ENCODE results near the gene LAMC2.
"Not testable (repeated sequence)": the region's sequence is repeated elsewhere in the genome, so short reads cannot be mapped to it uniquely, and the experiment has no call there.

LAMC2 gene

GRCh38 chr1:183267646-183268431, 81.8 kb downstream of the LAMC2 start:
- DNase-seq: peak; percentile 92

GRCh38 chr1:183270541-183271141, 84.6 kb downstream of the LAMC2 start:
- peak; percentile 97 for DNase-seq

- peak; percentile 97 for DNase-seq
These were observed 86.4 kb downstream of the LAMC2 start for GRCh38 chr1:183272390-183272848.

GRCh38 chr1:183273300-183273699, 87.2 kb downstream of the LAMC2 start:
- peak; percentile 58 for DNase-seq

- not testable (repeated sequence) for DNase-seq
These were observed 87.9 kb downstream of the LAMC2 start for GRCh38 chr1:183273984-183274383.

GRCh38 chr1:183274836-183275235, 88.8 kb downstream of the LAMC2 start:
- no peak for DNase-seq

DNA sequence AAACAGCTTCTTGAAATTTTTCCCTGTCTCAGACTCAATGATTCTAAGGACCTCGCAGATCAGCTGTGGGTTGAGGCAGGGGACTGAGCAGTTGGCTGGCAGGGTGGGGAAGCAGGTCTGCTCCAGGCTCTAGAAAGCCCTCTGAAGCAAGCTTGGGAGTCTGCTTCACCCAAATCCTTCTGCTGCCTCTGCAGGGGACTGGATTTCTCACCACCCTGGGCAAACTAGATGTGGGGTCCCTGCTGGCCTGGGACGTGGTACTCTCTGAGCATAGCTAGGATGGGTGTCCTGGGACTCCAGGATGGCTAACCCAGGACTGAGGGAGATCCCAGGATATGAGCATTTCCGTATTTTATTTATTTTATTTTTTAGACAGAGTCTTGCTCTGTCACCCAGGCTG, 89.3 kb downstream of the LAMC2 start:
- no peak for DNase-seq

- no peak for DNase-seq
These were observed 90.5 kb downstream of the LAMC2 start for GRCh38 chr1:183276386-183277080.

GRCh38 chr1:183277821-183278738, 92.0 kb downstream of the LAMC2 start:
- peak; percentile 90 for DNase-seq

- peak; percentile 93 for DNase-seq
These were observed 92.9 kb downstream of the LAMC2 start for GRCh38 chr1:183278739-183279591.

GRCh38 chr1:183279835-183280234, 93.8 kb downstream of the LAMC2 start:
- DNase-seq: peak; percentile 67

- peak; percentile 69 for DNase-seq
These were observed 95.0 kb downstream of the LAMC2 start for GRCh38 chr1:183281039-183281438.

DNA sequence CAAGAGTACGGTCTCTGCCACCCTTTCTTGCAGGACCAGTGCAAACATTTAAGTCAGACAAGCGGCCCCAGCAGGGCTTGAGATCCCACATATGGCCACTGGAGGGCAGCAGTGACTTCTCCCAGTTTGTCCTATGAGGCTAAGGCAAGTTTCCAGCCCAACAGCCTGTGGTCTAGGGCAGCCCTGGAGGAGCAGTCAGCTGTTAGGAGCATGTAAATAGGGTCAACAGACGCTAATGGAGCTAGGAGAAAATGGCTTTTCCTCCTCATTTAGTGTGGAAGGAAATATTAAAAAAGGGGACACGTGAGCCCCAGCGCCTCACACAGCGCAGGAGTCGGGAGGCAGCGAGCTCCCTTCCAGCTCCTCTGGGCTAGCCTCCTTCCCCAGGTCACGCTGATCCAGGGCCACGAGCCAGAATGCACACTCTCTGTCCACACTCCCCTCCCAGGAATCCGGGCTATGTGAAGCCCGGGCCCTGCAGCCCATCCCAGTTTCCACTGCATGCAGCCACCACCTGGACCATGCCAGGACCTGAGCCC, 95.6 kb downstream of the LAMC2 start:
- DNase-seq: peak; percentile 88

DNA sequence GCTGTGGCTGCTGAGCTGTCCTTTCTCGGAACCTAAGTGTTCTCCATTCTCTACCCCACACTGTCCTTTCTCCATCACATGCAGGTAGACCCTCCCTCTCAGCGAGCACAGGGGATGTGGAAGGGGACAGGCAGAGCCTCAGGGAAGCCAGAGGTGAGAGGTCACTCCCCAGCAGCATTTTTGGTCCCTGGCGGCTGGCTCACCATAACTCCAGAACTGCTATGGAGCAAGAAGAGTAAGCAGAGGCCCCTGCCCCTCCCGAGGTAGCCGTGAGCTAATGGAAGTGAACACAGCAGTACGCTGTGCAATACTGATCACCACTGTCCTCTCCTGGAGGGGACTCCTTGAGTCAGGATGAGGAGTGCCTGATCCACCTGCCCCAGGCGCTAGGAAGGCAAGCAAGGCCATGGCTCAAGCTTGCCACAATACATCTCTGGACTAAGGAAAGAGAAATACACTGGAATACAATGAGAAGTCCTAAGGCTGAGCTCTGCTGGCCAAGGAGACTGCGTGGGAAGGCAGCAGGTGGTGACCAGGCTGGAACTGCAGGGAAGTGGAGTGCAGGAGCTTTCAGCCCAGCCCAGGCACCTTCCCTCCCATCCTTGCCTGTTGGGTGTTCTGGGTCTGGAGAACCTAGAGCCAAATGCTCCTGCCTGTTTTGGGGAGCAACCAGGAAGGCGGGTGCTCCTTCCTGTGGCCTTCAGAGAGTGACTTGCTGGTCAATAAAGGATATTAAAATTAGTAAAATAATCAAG, 96.2 kb downstream of the LAMC2 start:
- no peak for DNase-seq

DNA sequence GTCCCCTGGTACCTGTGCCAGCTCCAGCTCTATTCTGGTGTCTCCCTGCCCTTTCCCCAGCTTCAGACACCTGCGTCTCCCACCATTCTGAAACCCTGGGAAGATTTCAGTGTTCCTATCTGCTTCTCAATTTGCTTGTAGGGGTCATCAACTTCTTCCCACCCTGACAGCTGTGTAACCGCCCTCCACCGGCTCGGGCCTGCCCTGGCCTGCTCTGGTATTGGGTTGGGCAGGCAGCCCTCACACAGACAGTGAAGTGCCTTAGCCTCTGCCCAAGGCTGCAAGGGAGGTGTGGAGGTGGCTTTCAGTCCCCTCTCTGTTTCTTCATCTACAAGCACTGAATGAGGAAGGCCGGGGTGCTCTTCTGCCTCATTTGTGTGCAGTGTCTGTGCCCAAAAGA, 97.2 kb downstream of the LAMC2 start:
- no peak for DNase-seq

DNA sequence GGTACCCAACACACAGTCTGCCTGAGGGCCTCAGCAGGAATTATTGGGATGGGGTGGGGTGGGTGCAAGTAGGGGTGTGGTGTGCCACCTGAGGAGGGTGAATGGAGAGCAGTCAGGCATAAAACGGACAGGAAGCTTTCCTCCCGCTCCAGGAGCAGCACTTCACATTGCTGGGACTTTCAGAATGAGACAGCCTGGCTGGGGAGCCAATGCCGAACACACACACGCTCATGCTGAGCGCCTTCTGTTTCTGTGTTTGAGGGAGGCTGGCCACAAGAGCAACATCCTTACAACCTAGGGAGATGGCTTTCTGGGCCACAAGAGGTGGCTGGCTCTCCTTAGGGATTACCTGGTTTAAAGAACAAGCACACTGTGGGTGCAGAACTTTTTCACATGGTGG, 98.0 kb downstream of the LAMC2 start:
- no peak for DNase-seq

GRCh38 chr1:183285256-183285655, 99.2 kb downstream of the LAMC2 start:
- DNase-seq: no peak

GRCh38 chr1:183285746-183286145, 99.7 kb downstream of the LAMC2 start:
- no peak for DNase-seq

DNA sequence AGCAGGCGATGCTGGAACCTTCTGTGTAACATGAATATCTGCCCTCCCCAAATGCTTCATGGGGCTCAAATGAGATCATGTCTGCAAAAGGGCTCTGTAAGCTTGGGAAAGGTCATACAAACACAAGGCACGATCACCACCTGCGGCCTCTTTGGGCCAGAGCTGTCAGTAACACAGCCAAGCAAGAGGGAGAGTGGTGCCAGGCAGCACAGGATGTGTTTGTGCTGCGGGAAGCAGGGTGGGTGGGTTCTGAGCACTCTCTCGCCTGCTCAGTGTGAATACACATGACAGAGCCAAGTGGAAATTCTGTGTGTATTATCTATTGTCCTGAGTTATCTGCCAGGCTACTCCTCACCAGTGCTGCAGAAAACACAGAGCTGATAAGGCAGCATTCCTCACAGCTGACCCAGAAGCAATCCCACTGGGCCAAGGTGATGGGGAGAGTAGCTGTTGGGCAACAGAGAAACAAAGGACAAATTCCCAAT, 101.2 kb downstream of the LAMC2 start:
- no peak for DNase-seq

DNA sequence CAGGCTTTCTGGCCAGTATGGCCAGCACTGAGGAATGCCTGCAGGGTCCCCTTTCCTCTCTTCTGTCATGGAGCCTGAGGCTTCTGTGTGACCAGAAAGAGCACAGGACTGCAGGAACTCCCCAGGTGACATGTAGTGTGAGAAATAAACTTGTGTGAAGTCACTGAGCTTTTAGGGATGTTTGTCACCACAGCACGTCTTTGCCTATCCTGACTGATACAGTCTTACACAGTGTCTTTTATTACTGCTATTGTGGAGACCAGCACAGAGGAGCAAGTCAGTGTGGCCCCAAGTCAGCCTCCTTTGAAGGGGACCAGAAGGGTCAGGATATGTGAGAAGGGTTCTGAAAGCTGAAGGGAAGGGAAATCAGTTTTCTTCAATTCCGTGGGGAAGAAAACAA, 102.5 kb downstream of the LAMC2 start:
- DNase-seq: no peak
